Measurements from ENCODE around the gene MED8. TPM values are rescaled to one million over a fixed set of nuclear protein-coding genes. Genes with fewer than 3 reads are reported as not detected.

The MED8 gene
- total and polyA plus RNA-seq, 2 of the 13 experiments (the other 11 are each of a cell fraction or from before 2014, with no cell fraction given): 16.9 to 77.4 TPM

GRCh38 chr1:43339584-43340232, 49.9 kb downstream of the MED8 start:
- no peak overlapping the region for H3K9ac ChIP-seq (ENCODE audit: insufficient read depth, low read depth, low read length)
- H3K27me3 ChIP-seq (ENCODE audit: control insufficient read depth in 1 of 2, insufficient read depth in 2 of 2, low read length in 2 of 2): no peaks in the 10 kb centered on the region
- peaks cover 43% of the 10 kb centered on the region for H3K4me1 ChIP-seq (ENCODE audit: insufficient read depth, low read length)
- in situ Hi-C loops (cut with HindIII; ENCODE audit: extremely low pct_ligation_motif_present, low pct_unique_long_range_greater_than_20kb): no loop called here
- BruUV-seq (replicated peaks): no TSS peak
- H3K4me3 ChIP-seq (replicated peaks in 1 of 3; ENCODE audit: insufficient read depth in 1 of 3, low read depth in 2 of 3, low read length in 3 of 3): no peak overlapping the region
- no peaks in the 10 kb centered on the region for H3K79me2 ChIP-seq (ENCODE audit: insufficient read depth, low read length)
- ChIA-PET POLR2A (interaction anchor here (1.4 kb wide), 1 partner anchor 9 kb away, joined by 4 read pairs; no protein-coding TSS in a partner anchor), CTCF (ENCODE audit: low intra/inter-chr PET ratio, low total read pairs) (no interaction called here)
- no peaks in the 10 kb centered on the region for H3K9me3 ChIP-seq (ENCODE audit: low read length)
- ATAC-seq (no peak), DNase-seq (ENCODE audit: low spot score) (no peak), FAIRE-seq (no peak)
- no peak overlapping the region for H3K27ac ChIP-seq (ENCODE audit: extremely low read length, insufficient read depth, low read length)
- no peaks in the 10 kb centered on the region for H3K36me3 ChIP-seq (replicated peaks in 1 of 2; ENCODE audit: control insufficient read depth in 1 of 2, insufficient read depth in 2 of 2, low read length in 2 of 2)
- TF ChIP-seq ZNF124 (CRISPR knock-in tag; IDR thresholded peaks at IDR 0.05): no peak
- TF ChIP-seq CEBPB (IDR thresholded peaks at IDR 0.05; ENCODE audit: borderline replicate concordance, low read depth, low read length): peak; percentile 60
- H2AFZ ChIP-seq (ENCODE audit: low read length): no peak overlapping the region
- H3K4me2 ChIP-seq (ENCODE audit: low read depth, low read length): peak overlapping the region; percentile 46
- no peaks in the 10 kb centered on the region for H4K20me1 ChIP-seq (ENCODE audit: insufficient read depth, low read length)
- intact Hi-C loops (cut with micrococcal nuclease; ENCODE audit: unreplicated experiment): loop anchor here (2.0 kb wide), 1 partner anchor 63 kb away; no protein-coding TSS in a partner anchor
- WGBS (ENCODE audit: low lambda C conversion rate): 60% methylated on average over 6 of the region's 6 CpGs

DNA sequence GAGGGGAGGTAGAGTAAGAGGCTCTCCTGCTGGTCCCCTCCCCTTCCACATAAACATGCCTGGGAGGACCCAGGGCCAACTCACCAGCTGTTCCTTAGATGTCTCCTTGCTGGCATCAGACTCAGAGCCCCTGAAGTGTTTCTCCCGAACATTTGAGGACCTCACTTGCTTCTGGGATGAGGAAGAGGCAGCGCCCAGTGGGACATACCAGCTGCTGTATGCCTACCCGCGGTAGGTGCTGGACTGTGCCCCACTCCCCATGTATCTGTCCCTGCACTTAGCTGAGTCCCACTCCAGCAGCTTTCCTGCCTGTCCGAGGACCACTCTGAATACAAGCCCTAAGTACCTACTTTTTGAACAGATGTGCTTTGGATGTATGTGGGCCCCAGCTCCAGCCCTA, 51.6 kb downstream of the MED8 start:
- no peak overlapping the region for H2AFZ ChIP-seq (ENCODE audit: low read length)
- CTCF ChIA-PET (ENCODE audit: low intra/inter-chr PET ratio, low total read pairs): no interaction called here
- H3K27me3 ChIP-seq (ENCODE audit: control insufficient read depth in 1 of 2, insufficient read depth in 2 of 2, low read length in 2 of 2): no peaks in the 10 kb centered on the region; a peak in 1 of 5 replicates
- no peak overlapping the region for H3K4me3 ChIP-seq (replicated peaks in 1 of 3; ENCODE audit: insufficient read depth in 1 of 3, low read depth in 2 of 3, low read length in 3 of 3)
- 72% methylated on average over 3 of the region's 5 CpGs for WGBS (ENCODE audit: low lambda C conversion rate)
- no peaks in the 10 kb centered on the region for H4K20me1 ChIP-seq (ENCODE audit: insufficient read depth, low read length)
- no peak overlapping the region for H3K4me2 ChIP-seq (ENCODE audit: low read depth, low read length)
- ATAC-seq: no peak
- DNase-seq (ENCODE audit: low spot score): no peak
- peaks cover 29% of the 10 kb centered on the region for H3K4me1 ChIP-seq (ENCODE audit: insufficient read depth, low read length)
- FAIRE-seq: no peak
- no peaks in the 10 kb centered on the region for H3K79me2 ChIP-seq (ENCODE audit: insufficient read depth, low read length)
- no TSS peak for BruUV-seq (replicated peaks)
- in situ Hi-C loops (cut with HindIII; ENCODE audit: extremely low pct_ligation_motif_present, low pct_unique_long_range_greater_than_20kb): no loop called here
- POLR2A ChIA-PET: no interaction called here
- H3K9ac ChIP-seq (ENCODE audit: insufficient read depth, low read depth, low read length): no peak overlapping the region
- H3K27ac ChIP-seq (ENCODE audit: extremely low read length, insufficient read depth, low read length): no peak overlapping the region
- H3K36me3 ChIP-seq (replicated peaks in 1 of 2; ENCODE audit: control insufficient read depth in 1 of 2, insufficient read depth in 2 of 2, low read length in 2 of 2): no peaks in the 10 kb centered on the region
- H3K9me3 ChIP-seq (ENCODE audit: low read length): no peaks in the 10 kb centered on the region
- intact Hi-C loops (cut with micrococcal nuclease; ENCODE audit: unreplicated experiment): no loop called here
- TF ChIP-seq JUND (CRISPR knock-in tag; IDR thresholded peaks at IDR 0.05) (no peak), ZNF589 (CRISPR knock-in tag; conservative IDR thresholded peaks at IDR 0.05) (no peak), FOSL2 (CRISPR knock-in tag; IDR thresholded peaks at IDR 0.05) (no peak), RFXANK (CRISPR knock-in tag; IDR thresholded peaks at IDR 0.05) (no peak), ZSCAN20 (CRISPR knock-in tag; IDR thresholded peaks at IDR 0.05; ENCODE audit: borderline replicate concordance) (no peak), ZNF556 (CRISPR knock-in tag; IDR thresholded peaks at IDR 0.05; ENCODE audit: borderline replicate concordance) (no peak), ZNF75D (CRISPR knock-in tag; IDR thresholded peaks at IDR 0.05; ENCODE audit: borderline replicate concordance) (no peak), CERS6 (CRISPR knock-in tag; IDR thresholded peaks at IDR 0.05) (no peak)
- TF ChIP-seq, protein P1, sequence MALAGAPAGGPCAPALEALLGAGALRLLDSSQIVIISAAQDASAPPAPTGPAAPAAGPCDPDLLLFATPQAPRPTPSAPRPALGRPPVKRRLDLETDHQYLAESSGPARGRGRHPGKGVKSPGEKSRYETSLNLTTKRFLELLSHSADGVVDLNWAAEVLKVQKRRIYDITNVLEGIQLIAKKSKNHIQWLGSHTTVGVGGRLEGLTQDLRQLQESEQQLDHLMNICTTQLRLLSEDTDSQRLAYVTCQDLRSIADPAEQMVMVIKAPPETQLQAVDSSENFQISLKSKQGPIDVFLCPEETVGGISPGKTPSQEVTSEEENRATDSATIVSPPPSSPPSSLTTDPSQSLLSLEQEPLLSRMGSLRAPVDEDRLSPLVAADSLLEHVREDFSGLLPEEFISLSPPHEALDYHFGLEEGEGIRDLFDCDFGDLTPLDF (CRISPR knock-in tag; IDR thresholded peaks at IDR 0.05): no peak
- TF ChIP-seq, protein P2, sequence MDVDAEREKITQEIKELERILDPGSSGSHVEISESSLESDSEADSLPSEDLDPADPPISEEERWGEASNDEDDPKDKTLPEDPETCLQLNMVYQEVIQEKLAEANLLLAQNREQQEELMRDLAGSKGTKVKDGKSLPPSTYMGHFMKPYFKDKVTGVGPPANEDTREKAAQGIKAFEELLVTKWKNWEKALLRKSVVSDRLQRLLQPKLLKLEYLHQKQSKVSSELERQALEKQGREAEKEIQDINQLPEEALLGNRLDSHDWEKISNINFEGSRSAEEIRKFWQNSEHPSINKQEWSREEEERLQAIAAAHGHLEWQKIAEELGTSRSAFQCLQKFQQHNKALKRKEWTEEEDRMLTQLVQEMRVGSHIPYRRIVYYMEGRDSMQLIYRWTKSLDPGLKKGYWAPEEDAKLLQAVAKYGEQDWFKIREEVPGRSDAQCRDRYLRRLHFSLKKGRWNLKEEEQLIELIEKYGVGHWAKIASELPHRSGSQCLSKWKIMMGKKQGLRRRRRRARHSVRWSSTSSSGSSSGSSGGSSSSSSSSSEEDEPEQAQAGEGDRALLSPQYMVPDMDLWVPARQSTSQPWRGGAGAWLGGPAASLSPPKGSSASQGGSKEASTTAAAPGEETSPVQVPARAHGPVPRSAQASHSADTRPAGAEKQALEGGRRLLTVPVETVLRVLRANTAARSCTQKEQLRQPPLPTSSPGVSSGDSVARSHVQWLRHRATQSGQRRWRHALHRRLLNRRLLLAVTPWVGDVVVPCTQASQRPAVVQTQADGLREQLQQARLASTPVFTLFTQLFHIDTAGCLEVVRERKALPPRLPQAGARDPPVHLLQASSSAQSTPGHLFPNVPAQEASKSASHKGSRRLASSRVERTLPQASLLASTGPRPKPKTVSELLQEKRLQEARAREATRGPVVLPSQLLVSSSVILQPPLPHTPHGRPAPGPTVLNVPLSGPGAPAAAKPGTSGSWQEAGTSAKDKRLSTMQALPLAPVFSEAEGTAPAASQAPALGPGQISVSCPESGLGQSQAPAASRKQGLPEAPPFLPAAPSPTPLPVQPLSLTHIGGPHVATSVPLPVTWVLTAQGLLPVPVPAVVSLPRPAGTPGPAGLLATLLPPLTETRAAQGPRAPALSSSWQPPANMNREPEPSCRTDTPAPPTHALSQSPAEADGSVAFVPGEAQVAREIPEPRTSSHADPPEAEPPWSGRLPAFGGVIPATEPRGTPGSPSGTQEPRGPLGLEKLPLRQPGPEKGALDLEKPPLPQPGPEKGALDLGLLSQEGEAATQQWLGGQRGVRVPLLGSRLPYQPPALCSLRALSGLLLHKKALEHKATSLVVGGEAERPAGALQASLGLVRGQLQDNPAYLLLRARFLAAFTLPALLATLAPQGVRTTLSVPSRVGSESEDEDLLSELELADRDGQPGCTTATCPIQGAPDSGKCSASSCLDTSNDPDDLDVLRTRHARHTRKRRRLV (CRISPR knock-in tag; IDR thresholded peaks at IDR 0.05): no peak

All from HepG2 (cell line).